WTC11 (cell line): ENCODE measurements around the gene CCM2. TPM values are rescaled to one million over a fixed set of nuclear protein-coding genes. Genes with fewer than 3 reads are reported as not detected.

Source experiments
- ATAC-seq: fragments of 200-7000 bp; cut with Tn5 transposase; 2 replicates; pipeline ENCODE4 v1.10.0; 2021; ENCODE audit warnings: mild to moderate bottlenecking, moderate library complexity
- CTCF ChIA-PET: fragments of 300-600 bp; sonication (Branson Sonifier 250); formaldehyde crosslinking; loops from one replicate; lab custom pipeline; 2021; ENCODE audit warnings: antibody characterized with exemption; lab: Charles Lee
- POLR2A ChIA-PET: fragments of 350-600 bp; sonication (Branson Sonifier 250); formaldehyde crosslinking; loops from one replicate; lab custom pipeline; 2021; ENCODE audit warnings: antibody characterized with exemption; lab: Charles Lee
- DNase-seq: peaks from one replicate; pipeline ENCODE4 v3.0.0; 2021; ENCODE audit warnings: low spot score
- H3K27ac Mint-ChIP-seq: 2 replicates; pipeline ENCODE4 v1.8.0; 2021; ENCODE audit warnings: mixed read lengths
- H3K27me3 Mint-ChIP-seq: 2 replicates; pipeline ENCODE4 v1.8.0; 2021; ENCODE audit warnings: low read depth, mild to moderate bottlenecking, moderate library complexity, mixed read lengths
- H3K36me3 Mint-ChIP-seq: 2 replicates; pipeline ENCODE4 v1.8.0; 2021; ENCODE audit warnings: mixed read lengths
- H3K4me1 Mint-ChIP-seq: 2 replicates; pipeline ENCODE4 v1.8.0; 2022; ENCODE audit warnings: mixed read lengths
- H3K4me3 Mint-ChIP-seq: 2 replicates; pipeline ENCODE4 v1.8.0; 2021; ENCODE audit warnings: mild to moderate bottlenecking, moderate library complexity, mixed read lengths
- H3K9me3 Mint-ChIP-seq: 2 replicates; pipeline ENCODE4 v1.8.0; 2021; ENCODE audit warnings: mixed read lengths
- AR ChIP-seq: fragments of 250-450 bp; sonication (Bioruptor Pico); IDR thresholded peaks from 2 replicates; pipeline ENCODE4 v1.9.0; 2021; ENCODE audit warnings: mild to moderate bottlenecking
- ATF1 ChIP-seq: sonication (generic); formaldehyde crosslinking; IDR thresholded peaks from 2 replicates; pipeline ENCODE4 v1.8.1; 2023; ENCODE audit warnings: mild to moderate bottlenecking, moderate library complexity, missing genetic modification reagents
- ATF3 ChIP-seq: sonication (generic); formaldehyde crosslinking; conservative IDR thresholded peaks from 2 replicates; pipeline ENCODE4 v1.8.1; 2022; ENCODE audit warnings: mild to moderate bottlenecking, missing genetic modification reagents
- ATF6 ChIP-seq: sonication (generic); formaldehyde crosslinking; IDR thresholded peaks from 2 replicates; pipeline ENCODE4 v1.8.1; 2023; ENCODE audit warnings: mild to moderate bottlenecking, missing genetic modification reagents
- CBFB ChIP-seq: sonication (generic); formaldehyde crosslinking; IDR thresholded peaks from 2 replicates; pipeline ENCODE4 v1.8.1; 2022; ENCODE audit warnings: mild to moderate bottlenecking, low read depth, missing genetic modification reagents
- FOXK1 ChIP-seq: sonication (generic); formaldehyde crosslinking; IDR thresholded peaks from 2 replicates; pipeline ENCODE4 v1.8.0; 2022; ENCODE audit warnings: mild to moderate bottlenecking, moderate library complexity, missing genetic modification reagents
- MLX ChIP-seq: sonication (generic); formaldehyde crosslinking; IDR thresholded peaks from 2 replicates; pipeline ENCODE4 v1.8.1; 2023; ENCODE audit warnings: mild to moderate bottlenecking, missing genetic modification reagents, moderate library complexity
- PRDM15 ChIP-seq: sonication (generic); formaldehyde crosslinking; IDR thresholded peaks from 2 replicates; pipeline ENCODE4 v1.8.0; 2022; ENCODE audit warnings: missing genetic modification reagents
- SMAD3 ChIP-seq: sonication (generic); formaldehyde crosslinking; IDR thresholded peaks from 2 replicates; pipeline ENCODE4 v1.8.0; 2022; ENCODE audit warnings: missing genetic modification reagents, mild to moderate bottlenecking, borderline replicate concordance
- SP1 ChIP-seq: sonication (generic); formaldehyde crosslinking; conservative IDR thresholded peaks from 2 replicates; pipeline ENCODE4 v1.8.1; 2022; ENCODE audit warnings: missing genetic modification reagents
- TEAD4 ChIP-seq: sonication (generic); formaldehyde crosslinking; IDR thresholded peaks from 2 replicates; pipeline ENCODE4 v1.8.0; 2022; ENCODE audit warnings: mild to moderate bottlenecking, missing genetic modification reagents
- TP53 ChIP-seq: sonication (generic); formaldehyde crosslinking; IDR thresholded peaks from 2 replicates; pipeline ENCODE4 v1.8.1; 2023; ENCODE audit warnings: mild to moderate bottlenecking, missing genetic modification reagents
- ZMAT4 ChIP-seq: fragments of 250-450 bp; sonication (Bioruptor Pico); IDR thresholded peaks from 2 replicates; pipeline ENCODE4 v1.9.0; 2021; ENCODE audit warnings: mild to moderate bottlenecking
- ZNF121 ChIP-seq: sonication (generic); formaldehyde crosslinking; IDR thresholded peaks from 2 replicates; pipeline ENCODE4 v1.8.0; 2023; ENCODE audit warnings: missing genetic modification reagents
- ZNF219 ChIP-seq: sonication (generic); formaldehyde crosslinking; IDR thresholded peaks from 2 replicates; pipeline ENCODE4 v1.8.0; 2023; ENCODE audit warnings: missing genetic modification reagents, mild to moderate bottlenecking, borderline replicate concordance
- ZNF232 ChIP-seq: sonication (generic); formaldehyde crosslinking; IDR thresholded peaks from 2 replicates; pipeline ENCODE4 v1.8.0; 2022; ENCODE audit warnings: mild to moderate bottlenecking, missing genetic modification reagents
- ZNF263 ChIP-seq: sonication (generic); formaldehyde crosslinking; IDR thresholded peaks from 2 replicates; pipeline ENCODE4 v1.8.1; 2022; ENCODE audit warnings: low read depth, mild to moderate bottlenecking, moderate library complexity, missing genetic modification reagents
- ZNF281 ChIP-seq: sonication (generic); formaldehyde crosslinking; IDR thresholded peaks from 2 replicates; pipeline ENCODE4 v1.8.0; 2023; ENCODE audit warnings: mild to moderate bottlenecking, missing genetic modification reagents
- total RNA-seq: library from RNA; stranded (reverse); gene quantifications from 3 replicates; pipeline ENCODE4 v1.2.3, GENCODE V29; 2021

Gene CCM2
- total RNA-seq, 1 experiment from 2014 or later: 32.7 TPM

GRCh38 chr7:44970523-44971051 is 29.4 kb upstream of the CCM2 start (continued):
- no peak for TF ChIP-seq ATF1 (CRISPR knock-in tag)
- no peak for TF ChIP-seq ZNF232
- no peak for TF ChIP-seq SMAD3
- TF ChIP-seq ATF6 (CRISPR knock-in tag): no peak
- no peak for TF ChIP-seq PRDM15 (CRISPR knock-in tag)
- no peak for TF ChIP-seq SP1 (CRISPR knock-in tag)
- no peak for TF ChIP-seq AR (CRISPR knock-in tag)
- TF ChIP-seq ATF3 (CRISPR knock-in tag): no peak
- TF ChIP-seq TEAD4 (CRISPR knock-in tag): no peak
- TF ChIP-seq, all 79 proteins: peak for 0

GRCh38 chr7:44971188-44971901 is 28.7 kb upstream of the CCM2 start:
- no peaks in the 10 kb centered on the region; the same call in 1 of the 2 replicates for H3K27me3 Mint-ChIP-seq
- no peaks in the 10 kb centered on the region for H3K9me3 Mint-ChIP-seq
- H3K4me1 Mint-ChIP-seq: no peaks in the 10 kb centered on the region
- DNase-seq (no peak), ATAC-seq (no peak)
- no peak overlapping the region for H3K27ac Mint-ChIP-seq
- no peak overlapping the region for H3K4me3 Mint-ChIP-seq
- POLR2A ChIA-PET: no interaction called here
- no peak for TF ChIP-seq CBFB (CRISPR knock-in tag)
- no peak for TF ChIP-seq MLX
- TF ChIP-seq ZNF121 (CRISPR knock-in tag): no peak
- no peak for TF ChIP-seq FOXK1 (CRISPR knock-in tag)
- no peak for TF ChIP-seq ATF3 (CRISPR knock-in tag)
- no peak for TF ChIP-seq TP53 (CRISPR knock-in tag)
- no peak for TF ChIP-seq SP1 (CRISPR knock-in tag)
- no peak for TF ChIP-seq ZMAT4 (CRISPR knock-in tag)
- TF ChIP-seq AR (CRISPR knock-in tag): no peak
- TF ChIP-seq ZNF281 (CRISPR knock-in tag): no peak
- no peak for TF ChIP-seq ZNF219
- no peak for TF ChIP-seq ZNF263
- H3K36me3 Mint-ChIP-seq: no peaks in the 10 kb centered on the region
- CTCF ChIA-PET: interaction anchor here (0.6 kb wide), 1 partner anchor 165 kb away, joined by 3 read pairs; no protein-coding TSS in a partner anchor
